H1 (cell line): ENCODE results near the gene ANKH. TPM values are rescaled to one million over a fixed set of nuclear protein-coding genes. Genes with fewer than 3 reads are reported as not detected.
"Not testable (repeated sequence)": the region's sequence is repeated elsewhere in the genome, so short reads cannot be mapped to it uniquely, and the experiment has no call there.

Experiments
- CTCF ChIA-PET: fragments of 300-600 bp; sonication (Branson Sonifier 250); formaldehyde crosslinking; loops from one replicate; lab custom pipeline; 2021; ENCODE audit not compliant: partially characterized antibody; lab: Charles Lee
- POLR2A ChIA-PET: fragments of 300-600 bp; sonication (Branson Sonifier 250); formaldehyde crosslinking; loops from one replicate; lab custom pipeline; 2021; ENCODE audit warnings: inconsistent platforms; ENCODE audit not compliant: partially characterized antibody; lab: Charles Lee
- DNase-seq, 2 experiments: peaks; one replicate each; pipeline versions ENCODE4 v3.0.0 to v3.0.0-alpha.2; 2010 to 2022; ENCODE audit warnings: low spot score in 2 of 2, low read depth in 1 of 2, mixed read lengths in 1 of 2
- FAIRE-seq: peaks from 2 replicates; lab custom pipeline; 2011; peaks lifted over from hg19 to GRCh38; lab: Jason Lieb, UNC
- H2AFZ ChIP-seq: 2 replicates; pipeline ENCODE4 v1.8.1; 2012; ENCODE audit warnings: low read length, inconsistent platforms
- H2AK5ac ChIP-seq: 2 replicates; pipeline ENCODE4 v1.6.1; 2013; ENCODE audit warnings: low read depth, low read length
- H2BK120ac ChIP-seq: replicated peaks from 2 replicates; pipeline ENCODE3; 2013; ENCODE audit warnings: low read depth, low read length, inconsistent platforms
- H2BK12ac ChIP-seq: 2 replicates; pipeline ENCODE4 v1.6.1; 2013; ENCODE audit warnings: low read depth, low read length
- H2BK15ac ChIP-seq: 2 replicates; pipeline ENCODE4 v1.6.1; 2013; ENCODE audit warnings: low read length
- H2BK20ac ChIP-seq: 2 replicates; pipeline ENCODE4 v1.6.1; 2013; ENCODE audit warnings: low read length
- H2BK5ac ChIP-seq: 2 replicates; pipeline ENCODE4 v1.6.1; 2013; ENCODE audit warnings: low read depth, low read length
- H3K14ac ChIP-seq: 2 replicates; pipeline ENCODE4 v1.6.1; 2013; ENCODE audit warnings: inconsistent platforms; ENCODE audit not compliant: insufficient read length
- H3K18ac ChIP-seq: 2 replicates; pipeline ENCODE4 v1.6.1; 2013; ENCODE audit warnings: low read length; ENCODE audit errors: extremely low read depth
- H3K23ac ChIP-seq: 2 replicates; pipeline ENCODE4 v1.6.1; 2013; ENCODE audit warnings: inconsistent platforms; ENCODE audit not compliant: insufficient read length
- H3K23me2 ChIP-seq: 2 replicates; pipeline ENCODE4 v1.6.1; 2013; ENCODE audit warnings: low read depth, low read length
- H3K27ac ChIP-seq: 2 replicates; pipeline ENCODE4 v1.6.1; 2011; ENCODE audit warnings: low read depth, low read length, inconsistent platforms
- H3K27me3 ChIP-seq, 4 experiments: replicated peaks in 1 of 4; 1 replicate in 1 of 4; 2 replicates in 3 of 4; pipeline versions ENCODE4 v1.6.1 to v1.8.1; 2011 to 2013; ENCODE audit warnings: low read length in 3 of 4, mild to moderate bottlenecking in 3 of 4, inconsistent platforms in 2 of 4, mixed read lengths in 2 of 4, moderate library complexity in 1 of 4; ENCODE audit not compliant: control insufficient read depth in 3 of 4, insufficient read depth in 3 of 4; ENCODE audit errors: extremely low read depth in 1 of 4
- H3K36me3 ChIP-seq, 4 experiments: 2 replicates each; pipeline versions ENCODE4 v1.6.1 to v1.8.1; 2011 to 2013; ENCODE audit warnings: mild to moderate bottlenecking in 4 of 4, low read length in 3 of 4, moderate library complexity in 2 of 4, control low read depth in 1 of 4, inconsistent platforms in 1 of 4; ENCODE audit not compliant: insufficient read depth in 4 of 4, control insufficient read depth in 2 of 4
- H3K4ac ChIP-seq: replicated peaks from 2 replicates; pipeline ENCODE3; 2013; ENCODE audit warnings: low read length, low read depth, mixed read lengths, inconsistent platforms; ENCODE audit not compliant: insufficient read length
- H3K4me1 ChIP-seq, 4 experiments: replicated peaks in 1 of 4; 1 replicate in 1 of 4; 2 replicates in 3 of 4; pipeline versions ENCODE4 v1.6.1 to v1.8.1; 2011 to 2013; ENCODE audit warnings: low read length in 3 of 4, inconsistent platforms in 2 of 4, mixed read lengths in 1 of 4; ENCODE audit not compliant: insufficient read depth in 4 of 4, control insufficient read depth in 3 of 4
- H3K4me2 ChIP-seq, 2 experiments: 2 replicates each; pipeline versions ENCODE4 v1.6.1 to v1.8.1; 2011 to 2013; ENCODE audit warnings: low read depth in 2 of 2, low read length in 2 of 2, control low read depth in 1 of 2, inconsistent platforms in 1 of 2, mild to moderate bottlenecking in 1 of 2; ENCODE audit not compliant: insufficient read depth in 1 of 2
- H3K4me3 ChIP-seq, 4 experiments: fragments of 200-600, 300-600 bp in 1 of 4; sonication (generic), shearing (Covaris generic), sonication (Bioruptor Twin) in 1 of 4; 2 replicates each; pipeline versions ENCODE4 v1.5.1 to v1.8.1; 2011 to 2016; ENCODE audit warnings: low read length in 4 of 4, low read depth in 3 of 4, control low read depth in 2 of 4, inconsistent platforms in 2 of 4, mild to moderate bottlenecking in 2 of 4, mixed read lengths in 1 of 4, moderate library complexity in 1 of 4; ENCODE audit not compliant: insufficient read depth in 2 of 4; ENCODE audit errors: extremely low read depth in 1 of 4
- H3K56ac ChIP-seq: replicated peaks from 2 replicates; pipeline ENCODE3; 2013; ENCODE audit warnings: low read depth, mild to moderate bottlenecking, mixed read lengths, low read length, inconsistent platforms; ENCODE audit not compliant: insufficient read length
- H3K79me1 ChIP-seq: 2 replicates; pipeline ENCODE4 v1.6.1; 2013; ENCODE audit warnings: low read depth, low read length, control low read depth
- H3K79me2 ChIP-seq, 2 experiments: 2 replicates each; pipeline versions ENCODE4 v1.6.1 to v1.8.1; 2012 to 2013; ENCODE audit warnings: low read length in 2 of 2, mild to moderate bottlenecking in 2 of 2, inconsistent platforms in 1 of 2; ENCODE audit not compliant: insufficient read depth in 2 of 2, control insufficient read depth in 1 of 2
- H3K9ac ChIP-seq, 4 experiments: replicated peaks in 1 of 4; 1 replicate in 1 of 4; 2 replicates in 3 of 4; pipeline versions ENCODE4 v1.6.1 to v1.8.1; 2011 to 2013; ENCODE audit warnings: low read depth in 3 of 4, low read length in 3 of 4, control low read depth in 2 of 4, mild to moderate bottlenecking in 2 of 4, moderate library complexity in 2 of 4, inconsistent platforms in 1 of 4; ENCODE audit errors: extremely low read depth in 1 of 4
- H3K9me3 ChIP-seq, 2 experiments: 2 replicates each; pipeline versions ENCODE4 v1.6.1 to v1.8.1; 2012 to 2013; ENCODE audit warnings: mild to moderate bottlenecking in 2 of 2, moderate library complexity in 2 of 2, control low read depth in 1 of 2, inconsistent platforms in 1 of 2, low read depth in 1 of 2, low read length in 1 of 2, mixed read lengths in 1 of 2; ENCODE audit not compliant: insufficient read depth in 2 of 2
- H4K20me1 ChIP-seq, 2 experiments: replicated peaks in 1 of 2; 2 replicates each; pipeline versions ENCODE3 to v1.8.1; 2011 to 2013; ENCODE audit warnings: inconsistent platforms in 2 of 2, low read length in 2 of 2, mild to moderate bottlenecking in 1 of 2; ENCODE audit not compliant: insufficient read depth in 2 of 2, control insufficient read depth in 1 of 2
- H4K5ac ChIP-seq: 2 replicates; pipeline ENCODE4 v1.6.1; 2013; ENCODE audit warnings: low read length, low read depth, mixed read lengths, inconsistent platforms; ENCODE audit not compliant: insufficient read length
- H4K8ac ChIP-seq: 2 replicates; pipeline ENCODE4 v1.8.0; 2013; ENCODE audit warnings: mild to moderate bottlenecking, moderate library complexity, low read length, inconsistent platforms; ENCODE audit not compliant: insufficient read depth; ENCODE audit errors: extremely low read depth
- H4K91ac ChIP-seq: replicated peaks from 2 replicates; pipeline ENCODE3; 2013; ENCODE audit warnings: low read length, mixed read lengths, inconsistent platforms; ENCODE audit not compliant: insufficient read length
- WGBS, 2 experiments: shearing (Covaris generic) in 1 of 2; methylation state at CpG; one replicate each; pipeline versions ENCODE4 v1.1.6 to v1.1.7; 2013 to 2015; ENCODE audit warnings: low lambda C conversion rate in 2 of 2, mixed read lengths in 2 of 2, inconsistent platforms in 1 of 2, low coverage in 1 of 2, missing lambda C conversion rate in 1 of 2; ENCODE audit not compliant: insufficient replicate concordance in 2 of 2, insufficient coverage in 1 of 2, insufficient read length in 1 of 2; ENCODE audit errors: extremely low coverage in 1 of 2, missing lambda C conversion rate in 1 of 2; 5-methylcytosine and 5-hydroxymethylcytosine counted together
- polyA plus RNA-seq, 7 experiments: library from polyadenylated mRNA; depleted of rRNA in 3 of 7; stranded (reverse) in 5 of 7; unstranded in 2 of 7; fragments of >200 nt in 5 of 7; fragments of 200-250 nt in 2 of 7; gene quantifications; 1 replicate in 5 of 7; 2 replicates in 1 of 7; 4 replicates in 1 of 7; pipeline versions ENCODE4 v1.2.1 to v1.2.3, GENCODE V29; 2011 to 2013; ENCODE audit warnings: missing spikeins in 2 of 7, mixed read lengths in 2 of 7
- total RNA-seq: library from RNA; stranded (reverse); fragmentation: NEBNext Ultra II Directional; extraction: Animal tissue kit (Norgen Biotek cat#: 25700); gene quantifications from 2 replicates; pipeline ENCODE4 v1.2.1, GENCODE V29; 2021

The ANKH gene
- total and polyA plus RNA-seq, 2 of the 8 experiments (the other 6 are each of a cell fraction or from before 2014, with no cell fraction given), result 5.3 to 13.0 TPM

DNA sequence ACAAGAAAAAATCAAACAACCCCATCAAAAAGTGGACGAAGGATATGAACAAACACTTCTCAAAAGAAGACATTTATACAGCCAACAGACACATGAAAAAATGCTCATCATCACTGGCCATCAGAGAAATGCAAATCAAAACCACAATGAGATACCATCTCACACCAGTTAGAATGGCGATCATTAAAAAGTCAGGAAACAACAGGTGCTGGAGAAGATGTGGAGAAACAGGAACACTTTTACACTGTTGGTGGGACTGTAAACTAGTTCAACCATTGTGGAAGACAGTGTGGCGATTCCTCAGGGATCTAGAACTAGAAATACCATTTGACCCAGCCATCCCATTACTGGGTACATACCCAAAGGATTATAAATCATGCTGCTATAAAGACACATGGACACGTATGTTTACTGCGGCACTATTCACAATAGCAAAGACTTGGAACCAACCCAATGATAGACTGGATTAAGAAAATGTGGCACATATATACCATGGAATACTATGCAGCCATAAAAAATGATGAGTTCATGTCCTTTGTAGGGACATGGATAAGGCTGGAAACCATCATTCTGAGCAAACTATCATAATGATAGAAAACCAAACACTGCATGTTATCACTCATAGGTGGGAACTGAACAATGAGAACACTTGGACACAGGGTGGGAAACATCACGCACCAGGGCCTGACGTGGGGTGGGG, 34.0 kb downstream of the ANKH start:
- H3K9ac ChIP-seq, H3K79me1 ChIP-seq, H2BK5ac ChIP-seq, DNase-seq, H2BK120ac ChIP-seq, H3K79me2 ChIP-seq, H3K56ac ChIP-seq, H3K14ac ChIP-seq, H3K4me1 ChIP-seq, POLR2A ChIA-PET, H3K18ac ChIP-seq, H3K27ac ChIP-seq, H2AK5ac ChIP-seq, H4K8ac ChIP-seq, H2BK15ac ChIP-seq, H2BK12ac ChIP-seq, H4K91ac ChIP-seq, CTCF ChIA-PET, H3K36me3 ChIP-seq, FAIRE-seq, H3K4me2 ChIP-seq, H2BK20ac ChIP-seq, H3K23me2 ChIP-seq, H3K23ac ChIP-seq, H3K27me3 ChIP-seq, H4K20me1 ChIP-seq, H4K5ac ChIP-seq, H2AFZ ChIP-seq, H3K4ac ChIP-seq, H3K4me3 ChIP-seq, H3K9me3 ChIP-seq: not testable (repeated sequence)
- 95% methylated on average over 5 of the region's 7 CpGs; no CpG with 5 or more reads in 1 of the 2 experiments for WGBS, 2 experiments
